ENCODE results near the gene ITPRID2. TPM values are rescaled to one million over a fixed set of nuclear protein-coding genes. Genes with fewer than 3 reads are reported as not detected.
A peak's percentile ranks its signal among the peaks of the same experiment; 100 is the strongest.

The ITPRID2 gene
- 100 to 1,000 TPM in 1 of 4 donors, 10 to 100 TPM in 3; 70.9 to 129 (median 81.2) TPM for total RNA-seq
- polyA plus RNA-seq: 100 to 1,000 TPM in 2 of 3 donors, 10 to 100 TPM in 1; 75.7 to 135 (median 116) TPM

DNA sequence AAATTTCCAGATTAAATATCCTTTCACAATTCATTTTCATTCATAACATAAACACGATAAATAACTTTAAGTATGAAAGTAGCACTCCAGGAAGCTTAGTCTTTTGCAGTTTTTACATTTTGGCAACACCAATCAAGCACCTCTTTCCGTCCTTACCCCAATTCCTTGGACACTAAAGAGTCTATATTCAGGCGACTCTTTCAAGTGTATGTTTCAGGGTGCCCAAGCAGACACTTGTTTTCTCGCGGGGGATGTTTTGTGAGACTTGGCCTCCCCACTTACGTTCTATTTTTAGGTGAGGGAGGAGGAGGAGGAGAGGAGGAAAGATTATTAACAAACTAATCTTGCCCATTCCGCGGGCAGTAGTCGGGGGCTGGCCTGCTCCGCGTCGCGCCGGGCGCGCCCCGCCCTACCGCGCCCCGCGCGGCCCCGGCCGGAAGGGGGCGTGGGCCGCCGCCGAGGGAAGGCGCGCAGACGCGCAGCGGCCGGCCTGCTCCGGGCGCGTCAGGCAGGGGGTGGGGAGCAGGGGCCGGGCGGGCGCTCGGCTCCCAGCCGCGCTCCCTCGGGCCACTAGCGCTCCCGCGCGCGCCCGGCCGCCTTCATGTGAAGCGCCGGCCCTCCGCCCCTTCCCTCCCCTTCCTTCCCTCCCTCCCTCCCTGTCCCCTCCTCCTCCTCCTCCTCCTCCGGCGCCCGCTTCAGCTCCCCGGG is at the start of gene ITPRID2:
Gene ITPRID2, plus strand, starts transcription at position 473 of the 708 bp plus-strand sequence. CDS start 337 bp downstream, outside the sequence.
- no peaks in the 10 kb centered on the region for H3K9me3 ChIP-seq
- DNase-seq: peak; percentile 93
- peak within 1 kb of the TSS; percentile 94 to 99 (median 96) for H3K27ac ChIP-seq
- peaks cover 0 to 48% (median 29%) of the 10 kb centered on the region in 4 donors for H3K4me1 ChIP-seq
- intact Hi-C loops (cut with DNase I): loop anchor here (5.0 to 10.0 kb wide), 3 partner anchors 183 to 1884 kb away; partner anchors contain the start of genes CWC22 and UBE2E3
- no peaks in the 10 kb centered on the region for H3K27me3 ChIP-seq
- H3K4me3 ChIP-seq: peak within 1 kb of the TSS; percentile 91 to 98 (median 94)
- WGBS, 2 donors: 0 to 1% methylated on average over 58 of the region's 58 CpGs
- no peaks in the 10 kb centered on the region for H3K36me3 ChIP-seq
- no peak for TF ChIP-seq POLR2AphosphoS5 (IDR thresholded peaks at IDR 0.05)
- TF ChIP-seq CTCF (IDR thresholded peaks at IDR 0.05): no peak
- TF ChIP-seq EP300 (IDR thresholded peaks at IDR 0.05): no peak
- no peak for TF ChIP-seq POLR2A (IDR thresholded peaks at IDR 0.05)

DNA sequence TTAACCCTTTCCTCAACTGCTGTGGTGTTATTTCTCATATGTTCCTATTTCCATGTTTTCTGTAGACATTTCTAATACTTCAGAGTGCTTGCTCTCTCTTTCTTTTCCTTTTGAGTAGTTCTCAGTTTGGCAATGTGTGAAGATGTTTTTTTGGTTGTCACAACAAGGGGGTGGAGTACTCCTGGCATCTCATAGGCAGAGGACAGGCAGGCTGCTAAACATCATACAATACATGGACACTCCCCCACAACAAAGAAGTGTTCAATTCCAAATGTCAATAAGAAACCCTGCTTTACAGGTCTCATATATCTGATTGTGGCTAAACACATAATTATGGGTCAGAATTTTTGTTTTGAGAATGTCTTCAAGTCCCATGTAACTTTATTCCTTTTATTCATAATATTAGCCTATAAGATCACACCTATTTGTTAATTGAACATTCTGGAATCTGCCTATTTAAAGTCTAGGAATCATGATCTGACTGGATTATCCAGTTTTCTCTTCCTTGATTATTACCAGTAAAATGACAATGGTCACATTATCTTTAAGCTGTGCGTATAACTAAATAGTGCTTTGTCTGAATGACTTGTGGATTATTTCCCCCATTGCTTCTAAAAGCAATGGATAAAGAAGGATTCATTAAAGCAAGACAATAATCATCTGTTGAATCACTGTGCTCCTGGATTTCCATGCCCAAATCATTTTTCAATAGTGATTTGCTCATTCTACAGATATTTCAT is 46.8 kb upstream of the ITPRID2 start:
- intact Hi-C loops (cut with DNase I): no loop called here
- Histone ChIP-seq H3K27me3 (no peaks in the 10 kb centered on the region), H3K36me3 (no peaks in the 10 kb centered on the region), H3K4me3 (no peak overlapping the region), H3K27ac (no peak overlapping the region), H3K4me1 (no peaks in the 10 kb centered on the region), H3K9me3 (no peaks in the 10 kb centered on the region)
- TF ChIP-seq EP300 (IDR thresholded peaks at IDR 0.05): no peak
- TF ChIP-seq POLR2AphosphoS5 (IDR thresholded peaks at IDR 0.05): no peak
- TF ChIP-seq POLR2A (IDR thresholded peaks at IDR 0.05): no peak
- no peak for TF ChIP-seq CTCF (IDR thresholded peaks at IDR 0.05)
- 56 to 86% methylated on average over 1 of the region's 1 CpG for whole genome bisulfite sequencing, 2 donors
- no peak for DNase-seq

GRCh38 chr2:181846399-181847197 is 44.9 kb upstream of the ITPRID2 start:
- Histone ChIP-seq H3K27ac (no peak overlapping the region), H3K4me3 (no peak overlapping the region), H3K4me1 (no peaks in the 10 kb centered on the region), H3K9me3 (no peaks in the 10 kb centered on the region), H3K36me3 (no peaks in the 10 kb centered on the region), H3K27me3 (no peaks in the 10 kb centered on the region)
- intact Hi-C loops (cut with DNase I): no loop called here
- DNase-seq: no peak
- no peak for TF ChIP-seq EP300 (IDR thresholded peaks at IDR 0.05)
- no peak for TF ChIP-seq CTCF (IDR thresholded peaks at IDR 0.05)
- no peak for TF ChIP-seq POLR2AphosphoS5 (IDR thresholded peaks at IDR 0.05)
- TF ChIP-seq POLR2A (IDR thresholded peaks at IDR 0.05): no peak
- 71 to 82% methylated on average over 4 of the region's 4 CpGs for WGBS, 2 donors

- H3K36me3 ChIP-seq: no peaks in the 10 kb centered on the region
- no peak overlapping the region for H3K27ac ChIP-seq
- no peaks in the 10 kb centered on the region for H3K4me1 ChIP-seq
- no peaks in the 10 kb centered on the region for H3K9me3 ChIP-seq
- intact Hi-C loops (cut with DNase I): no loop called here
- H3K4me3 ChIP-seq: no peak overlapping the region
- no peaks in the 10 kb centered on the region for H3K27me3 ChIP-seq
- no peak for DNase-seq
- TF ChIP-seq CTCF (IDR thresholded peaks at IDR 0.05) (no peak), POLR2A (IDR thresholded peaks at IDR 0.05) (no peak), POLR2AphosphoS5 (IDR thresholded peaks at IDR 0.05) (no peak), EP300 (IDR thresholded peaks at IDR 0.05) (no peak)
These were observed 44.4 kb upstream of the ITPRID2 start for GRCh38 chr2:181847198-181847556.
